Activated T-helper 17 cell treated with anti-CD3 and anti-CD28 coated beads, Interleukin-2, amount 50 U/mL, for 72 hours (primary cell): ENCODE results near the gene IQSEC2. TPM values are rescaled to one million over a fixed set of nuclear protein-coding genes. Genes with fewer than 3 reads are reported as not detected.

Experiments used
- ATAC-seq: fragments of 150-1000 bp; cut with Tn5 transposase; replicated peaks from 2 replicates; pipeline ENCODE4 v1.10.0; 2021; ENCODE audit warnings: mild to moderate bottlenecking, moderate library complexity
- H3K27ac Mint-ChIP-seq: one replicate; pipeline ENCODE4 v1.8.0; 2022; ENCODE audit warnings: mixed read lengths
- H3K27me3 Mint-ChIP-seq: one replicate; pipeline ENCODE4 v1.8.0; 2022; ENCODE audit warnings: mixed read lengths
- H3K36me3 Mint-ChIP-seq: one replicate; pipeline ENCODE4 v1.8.0; 2022; ENCODE audit warnings: low read depth, mild to moderate bottlenecking, mixed read lengths
- H3K4me1 Mint-ChIP-seq: one replicate; pipeline ENCODE4 v1.8.0; 2022; ENCODE audit warnings: mixed read lengths
- H3K4me3 Mint-ChIP-seq: one replicate; pipeline ENCODE4 v1.8.0; 2022; ENCODE audit warnings: mild to moderate bottlenecking, mixed read lengths
- H3K9me3 Mint-ChIP-seq: one replicate; pipeline ENCODE4 v1.8.0; 2022; ENCODE audit warnings: mixed read lengths
- total RNA-seq, 2 donors: library from RNA; stranded (reverse); gene quantifications; one replicate each; pipeline ENCODE4 v1.2.3, GENCODE V29; 2022

Gene IQSEC2
- total RNA-seq, 2 donors from 2014 or later = 0.32 to 0.56 TPM

- H3K27ac Mint-ChIP-seq = no peak overlapping the region
- peaks cover 3% of the 10 kb centered on the region for H3K27me3 Mint-ChIP-seq
- H3K36me3 Mint-ChIP-seq = no peaks in the 10 kb centered on the region
- no peak for ATAC-seq
- H3K4me1 Mint-ChIP-seq = no peaks in the 10 kb centered on the region
- no peaks in the 10 kb centered on the region for H3K9me3 Mint-ChIP-seq
- H3K4me3 Mint-ChIP-seq = no peak overlapping the region
Measured at GRCh38 chrX:53313728-53314105, 32.3 kb upstream of the IQSEC2 start.

GRCh38 chrX:53312946-53313727 is 31.8 kb upstream of the IQSEC2 start:
- Mint-ChIP-seq H3K4me3 (no peak overlapping the region), H3K9me3 (no peaks in the 10 kb centered on the region), H3K36me3 (no peaks in the 10 kb centered on the region), H3K27me3 (no peaks in the 10 kb centered on the region), H3K4me1 (no peaks in the 10 kb centered on the region), H3K27ac (no peak overlapping the region)
- ATAC-seq = peak; percentile 53

- no peaks in the 10 kb centered on the region for H3K4me1 Mint-ChIP-seq
- H3K27ac Mint-ChIP-seq = no peak overlapping the region
- no peaks in the 10 kb centered on the region for H3K27me3 Mint-ChIP-seq
- no peaks in the 10 kb centered on the region for H3K9me3 Mint-ChIP-seq
- H3K4me3 Mint-ChIP-seq = no peak overlapping the region
- no peaks in the 10 kb centered on the region for H3K36me3 Mint-ChIP-seq
- ATAC-seq = no peak
Measured at GRCh38 chrX:53309837-53310236, 28.5 kb upstream of the IQSEC2 start.

- no peak for ATAC-seq
- Mint-ChIP-seq H3K27me3 (no peaks in the 10 kb centered on the region), H3K4me3 (no peak overlapping the region), H3K36me3 (no peaks in the 10 kb centered on the region), H3K27ac (no peak overlapping the region), H3K4me1 (no peaks in the 10 kb centered on the region), H3K9me3 (no peaks in the 10 kb centered on the region)
Measured at GRCh38 chrX:53308836-53309235, 27.5 kb upstream of the IQSEC2 start.

GRCh38 chrX:53305996-53306937 is 24.9 kb upstream of the IQSEC2 start:
- H3K9me3 Mint-ChIP-seq = no peaks in the 10 kb centered on the region
- H3K27me3 Mint-ChIP-seq = no peaks in the 10 kb centered on the region
- H3K4me1 Mint-ChIP-seq = no peaks in the 10 kb centered on the region
- no peak for ATAC-seq
- no peak overlapping the region for H3K4me3 Mint-ChIP-seq
- H3K36me3 Mint-ChIP-seq = no peaks in the 10 kb centered on the region
- H3K27ac Mint-ChIP-seq = no peak overlapping the region

GRCh38 chrX:53305219-53305995 is 24.0 kb upstream of the IQSEC2 start:
- no peaks in the 10 kb centered on the region for H3K27me3 Mint-ChIP-seq
- H3K27ac Mint-ChIP-seq = no peak overlapping the region
- no peaks in the 10 kb centered on the region for H3K4me1 Mint-ChIP-seq
- ATAC-seq = no peak
- H3K4me3 Mint-ChIP-seq = no peak overlapping the region
- no peaks in the 10 kb centered on the region for H3K36me3 Mint-ChIP-seq
- H3K9me3 Mint-ChIP-seq = no peaks in the 10 kb centered on the region

- no peak for ATAC-seq
- no peak overlapping the region for H3K27ac Mint-ChIP-seq
- no peaks in the 10 kb centered on the region for H3K4me1 Mint-ChIP-seq
- H3K4me3 Mint-ChIP-seq = no peak overlapping the region
- H3K36me3 Mint-ChIP-seq = no peaks in the 10 kb centered on the region
- no peaks in the 10 kb centered on the region for H3K27me3 Mint-ChIP-seq
- H3K9me3 Mint-ChIP-seq = no peaks in the 10 kb centered on the region
Measured at GRCh38 chrX:53303195-53303594, 21.8 kb upstream of the IQSEC2 start.

- Mint-ChIP-seq H3K36me3 (no peaks in the 10 kb centered on the region), H3K27me3 (no peaks in the 10 kb centered on the region), H3K4me3 (no peak overlapping the region), H3K9me3 (no peaks in the 10 kb centered on the region), H3K27ac (no peak overlapping the region), H3K4me1 (no peaks in the 10 kb centered on the region)
- ATAC-seq = no peak
Measured at GRCh38 chrX:53300157-53300556, 18.8 kb upstream of the IQSEC2 start.

- Mint-ChIP-seq H3K4me1 (no peaks in the 10 kb centered on the region), H3K36me3 (no peaks in the 10 kb centered on the region), H3K4me3 (no peak overlapping the region), H3K9me3 (no peaks in the 10 kb centered on the region), H3K27me3 (no peaks in the 10 kb centered on the region), H3K27ac (no peak overlapping the region)
- no peak for ATAC-seq
Measured at GRCh38 chrX:53294024-53294648, 12.8 kb upstream of the IQSEC2 start.

GRCh38 chrX:53291596-53291995 is 10.2 kb upstream of the IQSEC2 start:
- peaks cover 5% of the 10 kb centered on the region for H3K4me1 Mint-ChIP-seq
- no peak overlapping the region for H3K27ac Mint-ChIP-seq
- no peak for ATAC-seq
- H3K9me3 Mint-ChIP-seq = no peaks in the 10 kb centered on the region
- H3K36me3 Mint-ChIP-seq = no peaks in the 10 kb centered on the region
- H3K27me3 Mint-ChIP-seq = no peaks in the 10 kb centered on the region
- no peak overlapping the region for H3K4me3 Mint-ChIP-seq

GRCh38 chrX:53290441-53291041 is 9.2 kb upstream of the IQSEC2 start:
- no peaks in the 10 kb centered on the region for H3K36me3 Mint-ChIP-seq
- no peaks in the 10 kb centered on the region for H3K27me3 Mint-ChIP-seq
- ATAC-seq = no peak
- no peaks in the 10 kb centered on the region for H3K9me3 Mint-ChIP-seq
- no peak overlapping the region for H3K4me3 Mint-ChIP-seq
- no peak overlapping the region for H3K27ac Mint-ChIP-seq
- peaks cover 5% of the 10 kb centered on the region for H3K4me1 Mint-ChIP-seq

GRCh38 chrX:53288189-53288588 is 6.8 kb upstream of the IQSEC2 start:
- no peaks in the 10 kb centered on the region for H3K27me3 Mint-ChIP-seq
- no peaks in the 10 kb centered on the region for H3K36me3 Mint-ChIP-seq
- H3K27ac Mint-ChIP-seq = peak overlapping the region; percentile 68
- H3K4me3 Mint-ChIP-seq = peak overlapping the region; percentile 73
- H3K4me1 Mint-ChIP-seq = peaks cover 5% of the 10 kb centered on the region
- H3K9me3 Mint-ChIP-seq = no peaks in the 10 kb centered on the region
- ATAC-seq = peak; percentile 23

GRCh38 chrX:53287493-53288138 is 6.2 kb upstream of the IQSEC2 start:
- peak; percentile 79 for ATAC-seq
- peak overlapping the region; percentile 68 for H3K27ac Mint-ChIP-seq
- H3K9me3 Mint-ChIP-seq = no peaks in the 10 kb centered on the region

More at GRCh38 chrX:53287493-53288138, 6.2 kb upstream of the IQSEC2 start:
- Mint-ChIP-seq H3K4me3 (peak overlapping the region; percentile 73), H3K36me3 (no peaks in the 10 kb centered on the region), H3K4me1 (peaks cover 5% of the 10 kb centered on the region), H3K27me3 (no peaks in the 10 kb centered on the region)
